SK-N-SH (cell line): ENCODE data around the gene GPR137. TPM values are rescaled to one million over a fixed set of nuclear protein-coding genes. Genes with fewer than 3 reads are reported as not detected.

ENCODE experiments used
- CTCF ChIA-PET: fragments of 300-600, 350-600 bp; formaldehyde crosslinking; extraction: SDS; loops from one replicate; lab custom pipeline; 2021; lab: Yijun Ruan, JAX
- POLR2A ChIA-PET: fragments of 350-600 bp; sonication (Branson Sonifier 250); formaldehyde crosslinking; extraction: SDS; loops from one replicate; lab custom pipeline; 2020; ENCODE audit warnings: antibody characterized with exemption, inconsistent platforms; lab: Yijun Ruan, JAX
- DNase-seq: peaks from one replicate; pipeline ENCODE4 v3.0.0; 2012
- H2AFZ ChIP-seq: fragments of 200-600 bp; sonication (generic); 2 replicates; pipeline ENCODE4 v1.8.1; 2016; ENCODE audit warnings: antibody characterized with exemption, mild to moderate bottlenecking, low read depth
- H3F3A ChIP-seq: fragments of 200-600 bp; sonication (generic); replicated peaks from 2 replicates; pipeline ENCODE3; 2016; ENCODE audit warnings: antibody characterized with exemption, mild to moderate bottlenecking; ENCODE audit not compliant: insufficient read depth
- H3K27ac ChIP-seq, 2 experiments: fragments of 200-500 bp in 1 of 2; fragments of 200-600 bp in 1 of 2; sonication (Bioruptor generic) in 1 of 2; sonication (generic), shearing (Covaris generic) in 1 of 2; 2 replicates each; pipeline versions ENCODE4 v1.5.1 to v1.6.1; 2014 to 2016; ENCODE audit warnings: low read depth in 2 of 2, inconsistent platforms in 1 of 2, low read length in 1 of 2, mild to moderate bottlenecking in 1 of 2, mixed read lengths in 1 of 2
- H3K27me3 ChIP-seq: fragments of 200-600 bp; sonication (generic), shearing (Covaris generic); 2 replicates; pipeline ENCODE4 v1.6.1; 2016; ENCODE audit warnings: mixed run types; ENCODE audit not compliant: insufficient read depth
- H3K36me3 ChIP-seq, 2 experiments: fragments of 200-500 bp in 1 of 2; fragments of 200-600 bp in 1 of 2; sonication (Bioruptor generic) in 1 of 2; sonication (generic) in 1 of 2; replicated peaks in 1 of 2; 2 replicates each; pipeline versions ENCODE3 to v1.5.1; 2014 to 2016; ENCODE audit warnings: low read length in 1 of 2, mild to moderate bottlenecking in 1 of 2; ENCODE audit not compliant: insufficient read depth in 2 of 2, control insufficient read depth in 1 of 2
- H3K4me1 ChIP-seq, 2 experiments: fragments of 200-500 bp in 1 of 2; fragments of 200-600 bp in 1 of 2; sonication (Bioruptor generic) in 1 of 2; sonication (generic), shearing (Covaris generic) in 1 of 2; 2 replicates each; pipeline versions ENCODE4 v1.5.1 to v1.6.1; 2014 to 2016; ENCODE audit warnings: low read depth in 1 of 2, low read length in 1 of 2, mixed run types in 1 of 2; ENCODE audit not compliant: insufficient read depth in 2 of 2, control insufficient read depth in 1 of 2
- H3K4me2 ChIP-seq: fragments of 200-600 bp; sonication (generic), shearing (Covaris generic); 2 replicates; pipeline ENCODE4 v1.6.1; 2017; ENCODE audit warnings: mixed run types
- H3K4me3 ChIP-seq, 2 experiments: fragments of 200-500 bp in 1 of 2; fragments of 200-600 bp in 1 of 2; sonication (Bioruptor generic) in 1 of 2; sonication (generic), shearing (Covaris generic) in 1 of 2; 2 replicates each; pipeline versions ENCODE4 v1.5.1 to v1.8.1; 2014 to 2016; ENCODE audit warnings: low read depth in 2 of 2, inconsistent platforms in 1 of 2, low read length in 1 of 2, mild to moderate bottlenecking in 1 of 2, mixed read lengths in 1 of 2, moderate library complexity in 1 of 2
- H3K79me2 ChIP-seq: fragments of 200-600 bp; sonication (generic); 2 replicates; pipeline ENCODE4 v1.8.1; 2017; ENCODE audit warnings: mild to moderate bottlenecking; ENCODE audit not compliant: insufficient read depth
- H3K9ac ChIP-seq: fragments of 200-600 bp; sonication (generic); 2 replicates; pipeline ENCODE4 v1.6.1; 2017; ENCODE audit warnings: mixed run types
- H3K9me2 ChIP-seq: fragments of 200-600 bp; sonication (generic); 2 replicates; pipeline ENCODE4 v1.6.1; 2017; ENCODE audit warnings: mixed run types
- H3K9me3 ChIP-seq: fragments of 200-600 bp; sonication (generic); 2 replicates; pipeline ENCODE4 v1.6.1; 2017; ENCODE audit warnings: mixed run types, mild to moderate bottlenecking, moderate library complexity
- H4K20me1 ChIP-seq: fragments of 200-600 bp; sonication (generic); 2 replicates; pipeline ENCODE4 v1.6.1; 2017; ENCODE audit warnings: mild to moderate bottlenecking, mixed run types; ENCODE audit not compliant: insufficient read depth
- ELF1 ChIP-seq: IDR thresholded peaks from 2 replicates; pipeline ENCODE4 v1.4.0; 2012
- EP300 ChIP-seq, 2 experiments: IDR thresholded peaks; 2 replicates each; pipeline versions ENCODE4 v1.4.0 to v1.6.1; 2012; ENCODE audit warnings: borderline replicate concordance in 1 of 2, low read depth in 1 of 2, low read length in 1 of 2
- FOSL2 ChIP-seq: IDR thresholded peaks from 2 replicates; pipeline ENCODE4 v1.4.0; 2012; ENCODE audit warnings: low read depth, mild to moderate bottlenecking, moderate library complexity, borderline replicate concordance
- FOXJ3 ChIP-seq: sonication (generic); formaldehyde crosslinking; IDR thresholded peaks from 2 replicates; pipeline ENCODE4 v1.5.1; 2020; ENCODE audit warnings: mild to moderate bottlenecking, missing genetic modification reagents
- GABPA ChIP-seq: IDR thresholded peaks from 2 replicates; pipeline ENCODE4 v1.4.0; 2012; ENCODE audit warnings: low read depth, mild to moderate bottlenecking
- GATA2 ChIP-seq: sonication (generic); formaldehyde crosslinking; IDR thresholded peaks from 2 replicates; pipeline ENCODE4 v1.5.0; 2020; ENCODE audit warnings: mild to moderate bottlenecking, missing genetic modification reagents
- IRF3 ChIP-seq: fragments of 150-350 bp; IDR thresholded peaks from 2 replicates; pipeline ENCODE4 v1.6.1; 2016; ENCODE audit warnings: mild to moderate bottlenecking, low read depth, low read length
- JUND ChIP-seq: IDR thresholded peaks from 2 replicates; pipeline ENCODE4 v1.4.0; 2012
- MXI1 ChIP-seq: IDR thresholded peaks from 2 replicates; pipeline ENCODE4 v1.6.1; 2012; ENCODE audit warnings: mild to moderate bottlenecking, low read depth, low read length, improper control_type of control experiment
- NRF1 ChIP-seq: IDR thresholded peaks from 2 replicates; pipeline ENCODE4 v1.6.1; 2012; ENCODE audit warnings: low read depth, mild to moderate bottlenecking, low read length
- POLR2AphosphoS5 ChIP-seq: IDR thresholded peaks from 2 replicates; pipeline ENCODE4 v1.6.1; 2012; ENCODE audit warnings: low read depth, low read length
- RAD21 ChIP-seq: IDR thresholded peaks from 2 replicates; pipeline ENCODE4 v1.6.1; 2012; ENCODE audit warnings: mild to moderate bottlenecking, low read length
- RCOR1 ChIP-seq: fragments of 150-350 bp; IDR thresholded peaks from 2 replicates; pipeline ENCODE4 v1.6.1; 2017; ENCODE audit warnings: antibody characterized with exemption, low read length
- REST ChIP-seq: IDR thresholded peaks from 2 replicates; pipeline ENCODE4 v1.6.1; 2012; ENCODE audit warnings: mild to moderate bottlenecking, low read depth, low read length, moderate library complexity
- SMC3 ChIP-seq: IDR thresholded peaks from 2 replicates; pipeline ENCODE4 v1.6.1; 2012; ENCODE audit warnings: low read depth, low read length, improper control_type of control experiment
- TAF1 ChIP-seq: IDR thresholded peaks from 2 replicates; pipeline ENCODE4 v1.6.1; 2012; ENCODE audit warnings: low read depth, mild to moderate bottlenecking, low read length, moderate library complexity, borderline replicate concordance
- TCF12 ChIP-seq: IDR thresholded peaks from 2 replicates; pipeline ENCODE4 v1.4.0; 2012
- TEAD4 ChIP-seq: IDR thresholded peaks from 2 replicates; pipeline ENCODE4 v1.4.0; 2012; ENCODE audit warnings: mild to moderate bottlenecking, borderline replicate concordance; ENCODE audit not compliant: insufficient read depth
- YY1 ChIP-seq: IDR thresholded peaks from 2 replicates; pipeline ENCODE4 v1.4.0; 2012; ENCODE audit warnings: low read depth, mild to moderate bottlenecking
- WGBS: methylation state at CpG from one replicate; pipeline ENCODE4 v1.1.6; 2017; ENCODE audit warnings: low lambda C conversion rate; 5-methylcytosine and 5-hydroxymethylcytosine counted together
- polyA plus RNA-seq, 3 experiments: library from polyadenylated mRNA; depleted of rRNA; stranded (reverse); fragments of >200 nt; gene quantifications; 2 replicates each; pipeline ENCODE4 v1.2.3, GENCODE V29; 2012
- TF ChIP-seq, protein P1 (sequence below): IDR thresholded peaks from 2 replicates; pipeline ENCODE4 v1.4.0; 2012; ENCODE audit warnings: low read depth, borderline replicate concordance
- TF ChIP-seq, protein P2 (sequence below): fragments of 200-600 bp; sonication (generic); IDR thresholded peaks from 2 replicates; pipeline ENCODE4 v1.6.1; 2017; ENCODE audit warnings: antibody characterized with exemption, mild to moderate bottlenecking, moderate library complexity
- TF ChIP-seq, protein P3 (sequence below): IDR thresholded peaks from 2 replicates; pipeline ENCODE4 v1.4.0; 2012; ENCODE audit warnings: low read depth

Gene GPR137
- polyA plus RNA-seq, 1 of the 3 experiments (the other 2 are of a cell fraction) = 29.9 TPM

- TF ChIP-seq, protein P1, sequence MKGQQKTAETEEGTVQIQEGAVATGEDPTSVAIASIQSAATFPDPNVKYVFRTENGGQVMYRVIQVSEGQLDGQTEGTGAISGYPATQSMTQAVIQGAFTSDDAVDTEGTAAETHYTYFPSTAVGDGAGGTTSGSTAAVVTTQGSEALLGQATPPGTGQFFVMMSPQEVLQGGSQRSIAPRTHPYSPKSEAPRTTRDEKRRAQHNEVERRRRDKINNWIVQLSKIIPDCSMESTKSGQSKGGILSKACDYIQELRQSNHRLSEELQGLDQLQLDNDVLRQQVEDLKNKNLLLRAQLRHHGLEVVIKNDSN = peak; percentile 77; the same call in 1 of the 2 replicates
- TF ChIP-seq, all 33 proteins: peak for 11
Observed at GRCh38 chr11:64317325-64317960, 31.8 kb downstream of the GPR137 start, which contains the start of gene TRMT112 (continued).

DNA sequence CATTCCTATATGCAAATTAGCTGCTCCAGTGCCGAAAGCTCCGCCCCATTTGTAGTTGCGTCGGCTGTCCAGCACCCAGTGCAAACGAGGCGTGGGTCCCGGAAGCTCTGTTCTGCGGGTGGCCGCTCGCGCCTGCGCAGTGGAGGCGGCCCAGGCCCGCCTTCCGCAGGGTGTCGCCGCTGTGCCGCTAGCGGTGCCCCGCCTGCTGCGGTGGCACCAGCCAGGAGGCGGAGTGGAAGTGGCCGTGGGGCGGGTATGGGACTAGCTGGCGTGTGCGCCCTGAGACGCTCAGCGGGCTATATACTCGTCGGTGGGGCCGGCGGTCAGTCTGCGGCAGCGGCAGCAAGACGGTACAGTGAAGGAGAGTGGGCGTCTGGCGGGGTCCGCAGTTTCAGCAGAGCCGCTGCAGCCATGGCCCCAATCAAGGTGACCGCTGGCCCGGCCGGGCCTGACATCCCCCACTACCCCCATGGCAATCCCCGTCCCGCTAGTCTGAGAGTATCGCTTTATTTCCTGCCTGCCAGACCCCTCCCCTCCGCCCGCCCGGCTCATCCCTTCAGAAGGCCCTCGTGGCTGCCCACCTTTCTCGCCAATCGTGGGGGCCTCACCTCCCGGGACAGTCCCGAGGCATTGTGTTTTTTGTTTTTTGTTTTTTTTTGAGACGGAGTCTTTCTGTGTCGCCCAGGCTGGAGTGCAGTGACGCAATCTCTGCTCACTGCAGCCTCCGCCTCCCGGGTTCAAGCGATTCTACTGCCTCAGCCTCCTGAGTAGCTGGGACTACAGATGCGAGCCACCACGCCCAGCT, 32.5 kb downstream of the GPR137 start, which contains the start of gene PRDX5:
Gene PRDX5, plus strand, starts transcription at position 161 of the 805 bp plus-strand sequence. Its CDS starts 95 bp downstream, at position 256.
- Histone ChIP-seq H3K27ac (peak within 1 kb of the TSS; percentile 97 to 100), H3K4me2 (peak within 1 kb of the TSS; percentile 88), H3K9me2 (no peaks in the 10 kb centered on the region), H3F3A (peaks cover 6% of the 10 kb centered on the region), H3K36me3 (peaks cover 0 to 30% of the 10 kb centered on the region in 2 experiments), H3K4me3 (peak within 1 kb of the TSS; percentile 70 to 98), H3K79me2 (peaks cover 39% of the 10 kb centered on the region), H3K4me1 (peaks cover 0 to 15% of the 10 kb centered on the region in 2 experiments; a peak in 2 of 4 replicates), H3K9me3 (no peaks in the 10 kb centered on the region), H4K20me1 (no peaks in the 10 kb centered on the region), H3K9ac (peak within 1 kb of the TSS; percentile 91), H2AFZ (peak within 1 kb of the TSS; percentile 91), H3K27me3 (no peaks in the 10 kb centered on the region)
- POLR2A ChIA-PET = interaction anchor here (0.6 to 2.3 kb wide), 17 partner anchors 11 to 330 kb away, joined by 3 to 18 read pairs (median 5); partner anchors contain the start of genes ESRRA, KCNK4, NUDT22 and TRPT1
- CTCF ChIA-PET = interaction anchor here (0.7 to 3.0 kb wide), 16 partner anchors 13 to 371 kb away, joined by 3 to 27 read pairs (median 4); partner anchors contain the start of gene ESRRA
- 2% methylated on average over 42 of the region's 61 CpGs for WGBS
- DNase-seq = peak; percentile 97
- no peak for TF ChIP-seq TCF12
- peak; percentile 31; the same call in 1 of the 2 replicates for TF ChIP-seq SMC3
- TF ChIP-seq, protein P2, sequence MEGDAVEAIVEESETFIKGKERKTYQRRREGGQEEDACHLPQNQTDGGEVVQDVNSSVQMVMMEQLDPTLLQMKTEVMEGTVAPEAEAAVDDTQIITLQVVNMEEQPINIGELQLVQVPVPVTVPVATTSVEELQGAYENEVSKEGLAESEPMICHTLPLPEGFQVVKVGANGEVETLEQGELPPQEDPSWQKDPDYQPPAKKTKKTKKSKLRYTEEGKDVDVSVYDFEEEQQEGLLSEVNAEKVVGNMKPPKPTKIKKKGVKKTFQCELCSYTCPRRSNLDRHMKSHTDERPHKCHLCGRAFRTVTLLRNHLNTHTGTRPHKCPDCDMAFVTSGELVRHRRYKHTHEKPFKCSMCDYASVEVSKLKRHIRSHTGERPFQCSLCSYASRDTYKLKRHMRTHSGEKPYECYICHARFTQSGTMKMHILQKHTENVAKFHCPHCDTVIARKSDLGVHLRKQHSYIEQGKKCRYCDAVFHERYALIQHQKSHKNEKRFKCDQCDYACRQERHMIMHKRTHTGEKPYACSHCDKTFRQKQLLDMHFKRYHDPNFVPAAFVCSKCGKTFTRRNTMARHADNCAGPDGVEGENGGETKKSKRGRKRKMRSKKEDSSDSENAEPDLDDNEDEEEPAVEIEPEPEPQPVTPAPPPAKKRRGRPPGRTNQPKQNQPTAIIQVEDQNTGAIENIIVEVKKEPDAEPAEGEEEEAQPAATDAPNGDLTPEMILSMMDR = peak; percentile 33; the same call in 1 of the 2 replicates
- TF ChIP-seq FOXJ3 (CRISPR knock-in tag) = no peak
- no peak for TF ChIP-seq JUND
- no peak; the same call in 1 of the 2 replicates for TF ChIP-seq TAF1
- peak; percentile 55 for TF ChIP-seq RAD21
- TF ChIP-seq NRF1 = peak; percentile 96
- TF ChIP-seq FOSL2 = no peak
- peak; percentile 57; the same call in 1 of the 2 replicates for TF ChIP-seq REST
- TF ChIP-seq IRF3 = no peak
- 0 out of 4 replicates have a peak, but pooled peaks of 1 of the 2 experiments have one; percentile 4 for TF ChIP-seq EP300 (IDR thresholded peaks at IDR 0.05; ENCODE audit: borderline replicate concordance in 1 of 2, low read depth in 1 of 2, low read length in 1 of 2)
- TF ChIP-seq, protein P3, sequence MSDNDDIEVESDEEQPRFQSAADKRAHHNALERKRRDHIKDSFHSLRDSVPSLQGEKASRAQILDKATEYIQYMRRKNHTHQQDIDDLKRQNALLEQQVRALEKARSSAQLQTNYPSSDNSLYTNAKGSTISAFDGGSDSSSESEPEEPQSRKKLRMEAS = no peak
- TF ChIP-seq GATA2 (CRISPR knock-in tag) = no peak
- TF ChIP-seq YY1 = peak; percentile 52; the same call in 1 of the 2 replicates
- peak; percentile 76 for TF ChIP-seq ELF1
- TF ChIP-seq RCOR1 = no peak
- peak; percentile 63 for TF ChIP-seq MXI1
- TF ChIP-seq GABPA = no peak
- TF ChIP-seq TEAD4 = no peak
- TF ChIP-seq POLR2AphosphoS5 = peak; percentile 58; the same call in 1 of the 2 replicates
